Ishikawa (cell line): ENCODE data around the gene PARN.

ENCODE experiments used
- CEBPB ChIP-seq: IDR thresholded peaks from 2 replicates; pipeline ENCODE4 v1.6.1; 2012
- CREB1 ChIP-seq: IDR thresholded peaks from 2 replicates; pipeline ENCODE4 v1.6.1; 2012; ENCODE audit warnings: low read depth
- EGR1 ChIP-seq: IDR thresholded peaks from 2 replicates; pipeline ENCODE4 v1.6.1; 2012
- EP300 ChIP-seq: IDR thresholded peaks from 2 replicates; pipeline ENCODE4 v1.6.1; 2012; ENCODE audit warnings: borderline replicate concordance
- FOXM1 ChIP-seq: IDR thresholded peaks from 2 replicates; pipeline ENCODE4 v1.6.1; 2012; ENCODE audit warnings: low read depth, borderline replicate concordance
- NFIC ChIP-seq: IDR thresholded peaks from 2 replicates; pipeline ENCODE4 v1.6.1; 2012
- RAD21 ChIP-seq: IDR thresholded peaks from 2 replicates; pipeline ENCODE4 v1.6.1; 2012; ENCODE audit warnings: low read depth
- TAF1 ChIP-seq: IDR thresholded peaks from 2 replicates; pipeline ENCODE4 v1.6.1; 2012; ENCODE audit warnings: low read depth, mild to moderate bottlenecking
- TCF12 ChIP-seq: IDR thresholded peaks from 2 replicates; pipeline ENCODE4 v1.6.1; 2012; ENCODE audit warnings: low read depth
- TEAD4 ChIP-seq: IDR thresholded peaks from 2 replicates; pipeline ENCODE4 v1.6.1; 2012
- YY1 ChIP-seq: IDR thresholded peaks from 2 replicates; pipeline ENCODE4 v1.6.1; 2012; ENCODE audit warnings: low read depth
- ZBTB7A ChIP-seq: IDR thresholded peaks from 2 replicates; pipeline ENCODE4 v1.6.1; 2012; ENCODE audit warnings: low read depth
- TF ChIP-seq, protein P1 (sequence below): IDR thresholded peaks from 2 replicates; pipeline ENCODE4 v1.6.1; 2012
- TF ChIP-seq, protein P2 (sequence below): IDR thresholded peaks from 2 replicates; pipeline ENCODE4 v1.6.1; 2012
- TF ChIP-seq, protein P3 (sequence below): IDR thresholded peaks from 2 replicates; pipeline ENCODE4 v1.6.1; 2012; ENCODE audit warnings: low read depth, mild to moderate bottlenecking

Gene PARN

DNA sequence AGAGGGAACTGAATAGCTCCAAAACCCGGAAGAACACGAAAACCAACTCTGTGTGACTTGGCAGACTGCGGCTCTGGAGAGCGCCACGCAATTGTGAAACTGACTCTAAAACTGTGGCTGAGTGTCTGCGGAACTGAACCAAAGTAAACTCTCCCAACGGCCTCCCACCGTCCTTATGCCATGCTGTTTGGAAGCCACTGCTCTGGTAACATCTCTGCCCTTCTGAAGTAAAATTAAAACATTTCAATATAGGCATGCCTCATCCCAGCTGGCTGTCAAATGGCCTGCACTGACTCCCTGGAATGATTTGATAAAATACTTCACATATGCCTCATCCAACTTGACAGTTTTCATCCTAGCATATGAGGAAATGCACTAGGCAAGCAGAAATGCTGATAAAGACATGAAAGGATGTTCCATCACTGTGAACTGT, 70.2 kb downstream of the PARN start:
- TF ChIP-seq CEBPB = no peak
- TF ChIP-seq, protein P1, sequence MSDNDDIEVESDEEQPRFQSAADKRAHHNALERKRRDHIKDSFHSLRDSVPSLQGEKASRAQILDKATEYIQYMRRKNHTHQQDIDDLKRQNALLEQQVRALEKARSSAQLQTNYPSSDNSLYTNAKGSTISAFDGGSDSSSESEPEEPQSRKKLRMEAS = no peak
- TF ChIP-seq EGR1 = no peak
- TF ChIP-seq, protein P2, sequence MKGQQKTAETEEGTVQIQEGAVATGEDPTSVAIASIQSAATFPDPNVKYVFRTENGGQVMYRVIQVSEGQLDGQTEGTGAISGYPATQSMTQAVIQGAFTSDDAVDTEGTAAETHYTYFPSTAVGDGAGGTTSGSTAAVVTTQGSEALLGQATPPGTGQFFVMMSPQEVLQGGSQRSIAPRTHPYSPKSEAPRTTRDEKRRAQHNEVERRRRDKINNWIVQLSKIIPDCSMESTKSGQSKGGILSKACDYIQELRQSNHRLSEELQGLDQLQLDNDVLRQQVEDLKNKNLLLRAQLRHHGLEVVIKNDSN = no peak

DNA sequence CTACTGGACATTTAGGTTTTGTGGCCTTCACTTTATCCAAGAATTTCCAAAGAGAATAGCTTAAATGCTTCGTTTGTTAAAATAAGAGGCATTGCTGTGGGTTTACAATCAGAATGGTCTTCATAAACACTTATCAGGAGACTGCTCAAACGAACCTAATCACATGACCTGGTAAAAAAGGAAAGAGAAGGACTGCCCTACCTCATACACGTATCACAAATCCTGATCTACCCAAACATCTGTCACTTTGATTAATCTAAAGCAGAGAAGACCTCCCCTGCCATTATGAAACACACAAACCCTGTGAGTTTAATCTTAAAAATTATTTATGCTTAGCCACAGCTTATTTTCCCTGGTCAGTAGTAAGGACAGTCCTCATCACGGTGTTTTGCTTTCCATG, 76.6 kb downstream of the PARN start:
- TF ChIP-seq, protein P3, sequence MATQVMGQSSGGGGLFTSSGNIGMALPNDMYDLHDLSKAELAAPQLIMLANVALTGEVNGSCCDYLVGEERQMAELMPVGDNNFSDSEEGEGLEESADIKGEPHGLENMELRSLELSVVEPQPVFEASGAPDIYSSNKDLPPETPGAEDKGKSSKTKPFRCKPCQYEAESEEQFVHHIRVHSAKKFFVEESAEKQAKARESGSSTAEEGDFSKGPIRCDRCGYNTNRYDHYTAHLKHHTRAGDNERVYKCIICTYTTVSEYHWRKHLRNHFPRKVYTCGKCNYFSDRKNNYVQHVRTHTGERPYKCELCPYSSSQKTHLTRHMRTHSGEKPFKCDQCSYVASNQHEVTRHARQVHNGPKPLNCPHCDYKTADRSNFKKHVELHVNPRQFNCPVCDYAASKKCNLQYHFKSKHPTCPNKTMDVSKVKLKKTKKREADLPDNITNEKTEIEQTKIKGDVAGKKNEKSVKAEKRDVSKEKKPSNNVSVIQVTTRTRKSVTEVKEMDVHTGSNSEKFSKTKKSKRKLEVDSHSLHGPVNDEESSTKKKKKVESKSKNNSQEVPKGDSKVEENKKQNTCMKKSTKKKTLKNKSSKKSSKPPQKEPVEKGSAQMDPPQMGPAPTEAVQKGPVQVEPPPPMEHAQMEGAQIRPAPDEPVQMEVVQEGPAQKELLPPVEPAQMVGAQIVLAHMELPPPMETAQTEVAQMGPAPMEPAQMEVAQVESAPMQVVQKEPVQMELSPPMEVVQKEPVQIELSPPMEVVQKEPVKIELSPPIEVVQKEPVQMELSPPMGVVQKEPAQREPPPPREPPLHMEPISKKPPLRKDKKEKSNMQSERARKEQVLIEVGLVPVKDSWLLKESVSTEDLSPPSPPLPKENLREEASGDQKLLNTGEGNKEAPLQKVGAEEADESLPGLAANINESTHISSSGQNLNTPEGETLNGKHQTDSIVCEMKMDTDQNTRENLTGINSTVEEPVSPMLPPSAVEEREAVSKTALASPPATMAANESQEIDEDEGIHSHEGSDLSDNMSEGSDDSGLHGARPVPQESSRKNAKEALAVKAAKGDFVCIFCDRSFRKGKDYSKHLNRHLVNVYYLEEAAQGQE = no peak
- TF ChIP-seq FOXM1 = no peak
- no peak for TF ChIP-seq NFIC
- no peak for TF ChIP-seq EGR1
- TF ChIP-seq, protein P2 = no peak
- TF ChIP-seq TAF1 = no peak
- no peak for TF ChIP-seq EP300
- no peak for TF ChIP-seq ZBTB7A
- no peak for TF ChIP-seq TCF12

DNA sequence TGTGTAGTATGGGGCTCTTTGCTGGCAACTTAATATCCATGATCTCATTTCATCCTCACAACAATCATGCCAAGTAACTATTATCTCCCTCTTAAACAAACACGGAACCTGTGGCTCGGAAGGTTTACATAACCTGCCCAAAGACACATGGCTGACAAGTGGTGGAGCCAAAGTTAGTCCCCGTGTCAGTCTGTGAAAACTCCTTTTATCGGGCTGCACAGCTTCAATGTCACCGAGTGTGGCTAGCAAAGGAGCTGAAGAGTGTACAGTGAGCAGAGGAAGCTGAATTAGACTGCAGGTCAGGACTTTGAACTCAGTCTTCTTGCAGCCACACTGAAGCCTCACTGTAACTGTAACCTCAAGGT, 80.3 kb downstream of the PARN start:
- TF ChIP-seq TCF12 = no peak
- no peak for TF ChIP-seq ZBTB7A
- no peak for TF ChIP-seq CEBPB
- TF ChIP-seq CREB1 = no peak
- TF ChIP-seq FOXM1 = no peak
- TF ChIP-seq, protein P1 = no peak
- TF ChIP-seq NFIC = no peak
- TF ChIP-seq, protein P3 = no peak
- TF ChIP-seq, protein P2 = no peak
- no peak for TF ChIP-seq EGR1
- no peak for TF ChIP-seq RAD21
- TF ChIP-seq YY1 = no peak
- TF ChIP-seq EP300 = no peak
- no peak for TF ChIP-seq TAF1
- TF ChIP-seq TEAD4 = no peak

DNA sequence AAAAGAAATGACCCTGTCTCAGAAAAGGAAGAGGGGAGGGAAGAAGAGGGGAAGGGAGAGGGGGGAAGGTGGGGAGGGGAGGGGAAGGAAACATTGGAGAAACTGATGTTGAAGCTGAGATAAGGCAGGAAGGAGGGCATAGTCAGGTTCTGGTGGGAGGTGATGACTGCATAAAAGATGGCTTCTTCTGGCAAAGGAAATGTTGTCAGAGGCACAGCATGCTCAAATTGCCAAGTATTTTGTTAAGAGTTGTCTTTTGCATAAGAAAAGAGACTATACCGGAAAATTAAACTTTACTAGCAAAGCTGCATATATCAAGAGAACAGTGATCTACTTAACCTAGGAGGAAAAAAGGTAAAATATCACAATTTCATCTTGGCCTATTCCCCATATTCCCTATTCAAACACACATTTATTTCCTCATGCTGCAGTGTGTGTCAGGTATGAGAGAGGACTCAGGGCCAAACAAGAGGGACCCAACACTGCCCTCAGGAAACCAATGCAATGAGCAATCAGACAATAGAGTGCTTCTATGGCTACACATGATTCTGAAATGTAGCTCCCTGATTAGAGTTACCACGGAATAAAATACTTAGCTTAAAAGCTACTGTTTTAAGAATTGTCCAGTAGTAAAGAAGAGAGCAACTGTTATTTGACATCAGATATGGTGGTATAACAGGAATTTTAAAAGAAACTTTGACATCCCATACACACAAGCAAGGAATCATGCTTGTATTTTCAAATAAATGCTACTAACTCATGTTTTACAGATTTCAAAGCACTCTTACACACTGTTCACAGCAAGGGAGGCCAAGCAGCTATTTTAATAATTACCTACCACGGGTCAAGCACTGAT, 80.9 kb downstream of the PARN start:
- TF ChIP-seq CREB1 = no peak
- TF ChIP-seq, protein P1 = no peak
- no peak for TF ChIP-seq NFIC
- no peak for TF ChIP-seq EP300
- TF ChIP-seq ZBTB7A = no peak
- TF ChIP-seq TCF12 = no peak
- TF ChIP-seq CEBPB = no peak
- TF ChIP-seq RAD21 = no peak
- TF ChIP-seq, protein P3 = no peak
- TF ChIP-seq TEAD4 = no peak
- TF ChIP-seq FOXM1 = no peak
- TF ChIP-seq YY1 = no peak
- TF ChIP-seq EGR1 = no peak
